Sigmoid colon (tissue), 7 donors: Measurements from ENCODE around the gene TNFRSF12A. TPM values are rescaled to one million over a fixed set of nuclear protein-coding genes. Genes with fewer than 3 reads are reported as not detected.
A peak's percentile ranks its signal among the peaks of the same experiment; 100 is the strongest.

Experiments
- DNase-seq: peaks from one replicate; pipeline ENCODE4 v3.0.0-alpha.2; 2019
- H3K27ac ChIP-seq, 4 donors: fragments of 200-600 bp; sonication (generic); one replicate each; pipeline ENCODE4 v1.5.1; 2016 to 2019; ENCODE audit warnings: mild to moderate bottlenecking in 1 of 4
- H3K27me3 ChIP-seq, 3 donors: fragments of 200-600 bp; sonication (generic); one replicate each; pipeline ENCODE4 v1.5.1; 2019; ENCODE audit warnings: mild to moderate bottlenecking in 1 of 3
- H3K36me3 ChIP-seq, 4 donors: fragments of 200-600 bp; sonication (generic); one replicate each; pipeline ENCODE4 v1.5.1; 2016 to 2019
- H3K4me1 ChIP-seq, 4 donors: fragments of 200-600 bp; sonication (generic); one replicate each; pipeline ENCODE4 v1.5.1; 2017 to 2019
- H3K4me3 ChIP-seq, 4 donors: fragments of 200-600 bp; sonication (generic); one replicate each; pipeline ENCODE4 v1.5.1; 2017 to 2019; ENCODE audit warnings: mild to moderate bottlenecking in 2 of 4, moderate library complexity in 1 of 4
- H3K9me3 ChIP-seq, 4 donors: fragments of 200-600 bp in 3 of 4; sonication (generic) in 3 of 4; one replicate each; pipeline versions ENCODE4 v1.5.1 to v1.6.1; 2013 to 2019
- EP300 ChIP-seq, 4 donors: sonication (generic); formaldehyde crosslinking; IDR thresholded peaks; one replicate each; pipeline ENCODE4 v1.6.1; 2017; ENCODE audit warnings: antibody characterized with exemption in 4 of 4
- POLR2A ChIP-seq, 2 donors: fragments of 450-650 bp; IDR thresholded peaks; one replicate each; pipeline ENCODE4 v1.6.1; 2016; ENCODE audit warnings: antibody characterized with exemption in 2 of 2, mild to moderate bottlenecking in 2 of 2, moderate library complexity in 2 of 2
- POLR2AphosphoS5 ChIP-seq, 4 donors: sonication (generic); formaldehyde crosslinking; IDR thresholded peaks; one replicate each; pipeline ENCODE4 v1.6.1; 2017; ENCODE audit warnings: antibody characterized with exemption in 4 of 4
- WGBS, 2 donors: extraction: QIAGEN DNeasy Blood & Tissue Kit; methylation state at CpG; one replicate each; pipeline ENCODE4 v1.1.7; 2013; 5-methylcytosine and 5-hydroxymethylcytosine counted together
- intact Hi-C: fragments of 100-400 bp; cut with DNase I; formaldehyde crosslinking; loops from one replicate; pipeline ENCODE4 v1.15.1; 2023
- polyA plus RNA-seq, 3 donors: library from polyadenylated mRNA; stranded (reverse); fragments of 200-250 nt; gene quantifications; one replicate each; pipeline ENCODE4 v1.2.3, GENCODE V29; 2013
- total RNA-seq, 4 donors: library from RNA; depleted of rRNA; stranded (reverse); fragments of >200 nt; gene quantifications; one replicate each; pipeline ENCODE4 v1.1.0, GENCODE V29; 2016
- TF ChIP-seq, protein P1 (sequence below), 4 experiments: fragments of 450-650 bp in 3 of 4; fragments of 200-600 bp in 1 of 4; IDR thresholded peaks; one replicate each; pipeline ENCODE4 v1.5.1; 2016 to 2019; ENCODE audit warnings: antibody characterized with exemption in 4 of 4, mild to moderate bottlenecking in 3 of 4, moderate library complexity in 2 of 4
- donor health status: healthy with polysubstance abuse.
- donor health status: Bipolar disorder and iron deficiency.
- donor health status: healthy.

TNFRSF12A gene
- total and polyA plus RNA-seq, 7 donors, result 6.1 to 78.2 (median 10.3) TPM

DNA sequence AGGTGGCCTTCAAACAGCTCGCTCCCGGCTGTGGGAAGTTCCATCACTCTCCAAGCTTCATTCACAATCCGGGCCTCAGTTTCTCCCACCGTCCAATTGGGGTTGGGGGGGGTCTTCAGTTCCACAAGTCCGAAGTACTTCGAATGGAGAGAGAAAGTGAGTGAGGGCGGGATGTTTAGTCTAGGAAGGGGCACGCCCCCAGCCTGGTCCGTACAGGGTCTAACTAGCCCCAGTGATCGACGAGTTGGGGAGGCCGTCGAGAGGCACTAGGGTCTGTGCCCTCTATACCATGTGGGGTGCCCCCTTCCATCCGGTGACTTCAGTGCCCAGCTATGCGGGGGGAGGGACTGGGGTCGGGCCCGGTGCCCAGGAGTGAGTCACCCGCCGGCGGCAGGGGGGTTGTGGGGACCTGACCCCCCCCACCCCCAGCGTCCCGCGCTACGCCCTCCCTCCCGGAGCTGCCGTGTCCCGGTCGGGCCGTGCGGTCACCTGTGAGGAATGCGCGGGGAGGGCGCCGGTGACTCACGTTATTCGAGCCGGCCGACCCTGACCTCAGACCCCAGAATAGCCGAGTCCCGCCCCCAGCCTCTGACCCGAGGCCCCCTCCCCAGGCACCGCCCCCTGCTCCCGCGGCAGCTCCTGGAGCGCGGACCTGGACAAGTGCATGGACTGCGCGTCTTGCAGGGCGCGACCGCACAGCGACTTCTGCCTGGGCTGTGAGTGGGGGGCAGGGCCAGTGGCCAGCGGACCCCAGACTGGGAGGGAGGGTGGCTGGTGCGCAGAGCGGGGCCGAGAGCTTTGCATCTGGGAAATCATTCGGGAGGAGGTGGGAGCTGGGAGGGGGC, 658 bp downstream of the TNFRSF12A start:
- Histone ChIP-seq H3K27ac (peak overlapping the region; percentile 98 to 99 (median 98)), H3K27me3 (peaks cover 17 to 28% (median 24%) of the 10 kb centered on the region in 3 donors), H3K9me3 (no peaks in the 10 kb centered on the region), H3K4me3 (peak overlapping the region; percentile 46 to 74 (median 61)), H3K36me3 (peaks cover 0 to 3% (median 1%) of the 10 kb centered on the region in 4 donors), H3K4me1 (peaks cover 0 to 62% (median 54%) of the 10 kb centered on the region in 4 donors)
- WGBS, 2 donors, result 0 to 1% methylated on average over 57 of the region's 57 CpGs
- TF ChIP-seq, protein P1, sequence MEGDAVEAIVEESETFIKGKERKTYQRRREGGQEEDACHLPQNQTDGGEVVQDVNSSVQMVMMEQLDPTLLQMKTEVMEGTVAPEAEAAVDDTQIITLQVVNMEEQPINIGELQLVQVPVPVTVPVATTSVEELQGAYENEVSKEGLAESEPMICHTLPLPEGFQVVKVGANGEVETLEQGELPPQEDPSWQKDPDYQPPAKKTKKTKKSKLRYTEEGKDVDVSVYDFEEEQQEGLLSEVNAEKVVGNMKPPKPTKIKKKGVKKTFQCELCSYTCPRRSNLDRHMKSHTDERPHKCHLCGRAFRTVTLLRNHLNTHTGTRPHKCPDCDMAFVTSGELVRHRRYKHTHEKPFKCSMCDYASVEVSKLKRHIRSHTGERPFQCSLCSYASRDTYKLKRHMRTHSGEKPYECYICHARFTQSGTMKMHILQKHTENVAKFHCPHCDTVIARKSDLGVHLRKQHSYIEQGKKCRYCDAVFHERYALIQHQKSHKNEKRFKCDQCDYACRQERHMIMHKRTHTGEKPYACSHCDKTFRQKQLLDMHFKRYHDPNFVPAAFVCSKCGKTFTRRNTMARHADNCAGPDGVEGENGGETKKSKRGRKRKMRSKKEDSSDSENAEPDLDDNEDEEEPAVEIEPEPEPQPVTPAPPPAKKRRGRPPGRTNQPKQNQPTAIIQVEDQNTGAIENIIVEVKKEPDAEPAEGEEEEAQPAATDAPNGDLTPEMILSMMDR (IDR thresholded peaks at IDR 0.05), result no peak
- peak; percentile 49 to 90 (median 70) for TF ChIP-seq POLR2AphosphoS5 (IDR thresholded peaks at IDR 0.05)
- TF ChIP-seq POLR2A (IDR thresholded peaks at IDR 0.05), result no peak
- TF ChIP-seq EP300 (IDR thresholded peaks at IDR 0.05), result peak in 2 of 4 donors; percentile 57 to 80
- intact Hi-C loops, result loop anchor here (2.0 kb wide), 1 partner anchor 262 kb away; the partner anchor contains the start of gene ZNF263
- peak; percentile 94 for DNase-seq

DNA sequence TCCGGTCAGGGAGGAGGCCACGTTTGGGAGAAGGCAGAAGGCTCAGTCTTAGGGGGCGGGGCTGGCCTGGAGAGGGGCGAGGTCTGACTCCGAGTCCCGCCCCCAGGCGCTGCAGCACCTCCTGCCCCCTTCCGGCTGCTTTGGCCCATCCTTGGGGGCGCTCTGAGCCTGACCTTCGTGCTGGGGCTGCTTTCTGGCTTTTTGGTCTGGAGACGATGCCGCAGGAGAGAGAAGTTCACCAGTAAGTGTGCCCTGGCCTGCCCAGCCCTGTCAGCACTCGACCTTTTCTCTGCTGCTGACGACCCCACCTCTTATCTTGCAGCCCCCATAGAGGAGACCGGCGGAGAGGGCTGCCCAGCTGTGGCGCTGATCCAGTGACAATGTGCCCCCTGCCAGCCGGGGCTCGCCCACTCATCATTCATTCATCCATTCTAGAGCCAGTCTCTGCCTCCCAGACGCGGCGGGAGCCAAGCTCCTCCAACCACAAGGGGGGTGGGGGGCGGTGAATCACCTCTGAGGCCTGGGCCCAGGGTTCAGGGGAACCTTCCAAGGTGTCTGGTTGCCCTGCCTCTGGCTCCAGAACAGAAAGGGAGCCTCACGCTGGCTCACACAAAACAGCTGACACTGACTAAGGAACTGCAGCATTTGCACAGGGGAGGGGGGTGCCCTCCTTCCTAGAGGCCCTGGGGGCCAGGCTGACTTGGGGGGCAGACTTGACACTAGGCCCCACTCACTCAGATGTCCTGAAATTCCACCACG, 1.5 kb downstream of the TNFRSF12A start:
- DNase-seq, result peak; percentile 90
- intact Hi-C loops, result loop anchor here (2.0 kb wide), 1 partner anchor 261 kb away; the partner anchor contains the start of gene ZNF263

DNA sequence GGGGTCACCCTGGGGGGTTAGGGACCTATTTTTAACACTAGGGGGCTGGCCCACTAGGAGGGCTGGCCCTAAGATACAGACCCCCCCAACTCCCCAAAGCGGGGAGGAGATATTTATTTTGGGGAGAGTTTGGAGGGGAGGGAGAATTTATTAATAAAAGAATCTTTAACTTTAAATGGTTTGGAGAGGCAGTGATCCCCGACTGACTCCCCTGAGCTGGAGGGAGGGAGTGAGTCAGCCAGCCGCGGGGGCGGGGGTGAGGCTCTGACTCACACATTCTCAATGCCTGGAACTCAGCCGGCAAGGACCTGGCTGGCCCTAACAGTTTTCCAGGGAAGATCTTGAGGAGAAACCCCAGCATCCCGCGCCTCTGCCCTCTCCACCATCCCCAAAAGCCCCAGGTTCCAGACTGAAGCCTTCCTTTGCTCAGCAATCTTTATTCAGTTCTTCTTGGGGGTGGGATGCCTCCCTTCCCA, 2.1 kb downstream of the TNFRSF12A start:
- Histone ChIP-seq H3K36me3 (peaks cover 0 to 17% (median 14%) of the 10 kb centered on the region in 4 donors), H3K27me3 (peaks cover 14 to 22% (median 20%) of the 10 kb centered on the region in 3 donors), H3K4me3 (peak overlapping the region in 3 of 4 donors; percentile 65 to 74 (median 67)), H3K9me3 (no peaks in the 10 kb centered on the region), H3K4me1 (peaks cover 0 to 62% (median 54%) of the 10 kb centered on the region in 4 donors), H3K27ac (peak overlapping the region; percentile 98 to 99 (median 98))
- peak; percentile 96 for DNase-seq
- WGBS, 2 donors, result 20 to 25% methylated on average over 8 of the region's 8 CpGs
- TF ChIP-seq POLR2A (IDR thresholded peaks at IDR 0.05), result no peak
- peak; percentile 52 to 73 (median 68) for TF ChIP-seq POLR2AphosphoS5 (IDR thresholded peaks at IDR 0.05)
- TF ChIP-seq EP300 (IDR thresholded peaks at IDR 0.05), result no peak
- TF ChIP-seq, protein P1 (IDR thresholded peaks at IDR 0.05), result no peak
- intact Hi-C loops, result no loop called here

More for the DNA sequence above, 1.5 kb downstream of the TNFRSF12A start:
- Histone ChIP-seq H3K9me3 (no peaks in the 10 kb centered on the region), H3K36me3 (peaks cover 0 to 11% (median 9%) of the 10 kb centered on the region in 4 donors), H3K4me3 (peak overlapping the region; percentile 46 to 74 (median 61)), H3K27me3 (peaks cover 17 to 28% (median 24%) of the 10 kb centered on the region in 3 donors), H3K4me1 (peaks cover 0 to 62% (median 54%) of the 10 kb centered on the region in 4 donors), H3K27ac (peak overlapping the region; percentile 98 to 99 (median 98))
- TF ChIP-seq EP300 (IDR thresholded peaks at IDR 0.05) (no peak), POLR2AphosphoS5 (IDR thresholded peaks at IDR 0.05) (peak in 1 of 4 donors; percentile 21), POLR2A (IDR thresholded peaks at IDR 0.05) (no peak)
- TF ChIP-seq, protein P1 (IDR thresholded peaks at IDR 0.05), result peak in 1 of 4 experiments; percentile 27
- WGBS, 2 donors, result 17 to 18% methylated on average over 25 of the region's 25 CpGs

DNA sequence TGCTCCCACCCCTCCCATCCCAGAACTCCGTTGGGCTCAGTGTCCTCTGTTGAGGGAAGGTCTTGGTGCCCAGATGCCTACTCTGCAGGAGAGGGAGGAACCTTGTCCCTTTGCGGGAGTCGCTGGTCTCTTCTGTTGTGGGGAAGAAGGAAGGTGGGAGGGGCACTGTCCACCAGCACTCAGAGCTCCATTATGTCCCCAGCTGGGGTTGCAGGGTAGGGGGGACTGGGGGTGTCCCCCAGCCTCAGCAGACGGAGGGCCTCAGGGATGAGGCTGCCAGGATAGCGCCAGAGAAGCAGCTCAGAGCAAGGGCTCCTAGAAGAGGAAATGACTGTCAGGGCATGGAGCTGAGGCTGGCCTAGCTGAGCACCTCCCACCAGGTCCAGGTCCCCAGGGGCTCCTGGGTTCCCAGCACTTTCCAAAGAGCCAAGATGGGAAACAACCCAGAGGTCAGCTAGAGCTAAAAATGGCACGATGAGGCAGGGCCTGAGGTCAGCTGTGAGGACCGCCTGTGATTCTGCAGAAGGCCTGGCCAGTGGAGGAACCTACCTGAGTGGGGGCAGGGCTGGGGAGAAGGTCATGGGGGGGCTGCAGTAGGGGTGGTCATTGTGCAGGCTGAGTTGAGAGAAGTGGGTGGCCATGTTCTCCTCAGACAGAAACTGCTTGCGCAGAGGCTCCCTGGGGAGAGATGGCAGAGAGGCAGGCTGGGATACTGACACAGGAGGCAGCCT, 2.7 kb downstream of the TNFRSF12A start:
- intact Hi-C loops, result no loop called here
- WGBS, 2 donors, result 52 to 57% methylated on average over 8 of the region's 8 CpGs
- no peak for DNase-seq
- H3K4me3 ChIP-seq, result peak overlapping the region; percentile 49 to 74 (median 66)
- TF ChIP-seq POLR2AphosphoS5 (IDR thresholded peaks at IDR 0.05), result no peak
- TF ChIP-seq POLR2A (IDR thresholded peaks at IDR 0.05), result no peak
- no peak for TF ChIP-seq EP300 (IDR thresholded peaks at IDR 0.05)
- TF ChIP-seq, protein P1 (IDR thresholded peaks at IDR 0.05), result no peak
- no peaks in the 10 kb centered on the region for H3K9me3 ChIP-seq
- peaks cover 0 to 20% (median 15%) of the 10 kb centered on the region in 4 donors for H3K36me3 ChIP-seq
- H3K27me3 ChIP-seq, result peaks cover 8 to 16% (median 14%) of the 10 kb centered on the region in 3 donors
- peaks cover 0 to 57% (median 51%) of the 10 kb centered on the region in 4 donors for H3K4me1 ChIP-seq
- peak overlapping the region; percentile 98 to 99 (median 98) for H3K27ac ChIP-seq
